Liver (tissue), 9 donors: ENCODE measurements around the gene SEMA5A. TPM values are rescaled to one million over a fixed set of nuclear protein-coding genes. Genes with fewer than 3 reads are reported as not detected.

Experiments used
- DNase-seq: peaks from one replicate; pipeline ENCODE4 v3.0.0-alpha.2; 2017; ENCODE audit warnings: low spot score
- H3K27ac ChIP-seq, 2 donors: one replicate each; pipeline ENCODE4 v1.7.0; 2013; ENCODE audit warnings: inconsistent platforms in 2 of 2, low read length in 2 of 2, control low read depth in 1 of 2, low read depth in 1 of 2, mild to moderate bottlenecking in 1 of 2
- H3K27me3 ChIP-seq, 4 donors: one replicate each; pipeline versions ENCODE4 v1.6.1 to v1.7.0; 2013; ENCODE audit warnings: low read length in 3 of 4, inconsistent platforms in 1 of 4, mild to moderate bottlenecking in 1 of 4, moderate library complexity in 1 of 4; ENCODE audit not compliant: control insufficient read depth in 4 of 4, insufficient read depth in 4 of 4
- H3K36me3 ChIP-seq, 4 donors: one replicate each; pipeline versions ENCODE4 v1.6.1 to v1.7.0; 2013; ENCODE audit warnings: low read length in 3 of 4, mild to moderate bottlenecking in 3 of 4, low read depth in 1 of 4, moderate library complexity in 1 of 4; ENCODE audit not compliant: control insufficient read depth in 4 of 4, insufficient read depth in 3 of 4
- H3K4me1 ChIP-seq, 4 donors: one replicate each; pipeline versions ENCODE4 v1.6.1 to v1.7.0; 2013; ENCODE audit warnings: low read length in 3 of 4, mild to moderate bottlenecking in 3 of 4, moderate library complexity in 1 of 4; ENCODE audit not compliant: control insufficient read depth in 4 of 4, insufficient read depth in 4 of 4
- H3K4me3 ChIP-seq, 3 donors: one replicate each; pipeline versions ENCODE4 v1.6.1 to v1.7.0; 2013; ENCODE audit warnings: low read length in 3 of 3, control low read depth in 1 of 3, low read depth in 1 of 3, mild to moderate bottlenecking in 1 of 3
- H3K9ac ChIP-seq, 2 donors: one replicate each; pipeline ENCODE4 v1.7.0; 2013; ENCODE audit warnings: low read length in 2 of 2, mild to moderate bottlenecking in 2 of 2, moderate library complexity in 2 of 2, control low read depth in 1 of 2, low read depth in 1 of 2
- H3K9me3 ChIP-seq, 4 donors: one replicate each; pipeline versions ENCODE4 v1.6.1 to v1.7.0; 2013; ENCODE audit warnings: low read length in 3 of 4; ENCODE audit not compliant: control insufficient read depth in 4 of 4
- CTCF ChIP-seq: fragments of 150-350 bp; IDR thresholded peaks from 2 replicates; pipeline ENCODE4 v1.5.1; 2017; ENCODE audit warnings: improper control_type of control experiment, low read depth, low read length; ENCODE audit not compliant: missing input control
- EGR1 ChIP-seq, 2 donors: IDR thresholded peaks; 2 replicates each; pipeline ENCODE4 v1.6.1; 2016 to 2018; ENCODE audit warnings: antibody characterized with exemption in 2 of 2, low read depth in 2 of 2
- FOXA2 ChIP-seq: IDR thresholded peaks from 2 replicates; pipeline ENCODE4 v1.6.1; 2016; ENCODE audit warnings: antibody characterized with exemption
- HNF4A ChIP-seq, 2 donors: conservative IDR thresholded peaks; 2 replicates each; pipeline ENCODE4 v1.6.1; 2016; ENCODE audit warnings: antibody characterized with exemption in 2 of 2, mild to moderate bottlenecking in 2 of 2
- JUND ChIP-seq, 2 donors: IDR thresholded peaks; 2 replicates each; pipeline ENCODE4 v1.6.1; 2016; ENCODE audit warnings: antibody characterized with exemption in 2 of 2
- NR2F2 ChIP-seq: IDR thresholded peaks from 2 replicates; pipeline ENCODE4 v1.6.1; 2016; ENCODE audit warnings: antibody characterized with exemption
- RAD21 ChIP-seq, 2 donors: IDR thresholded peaks; 2 replicates each; pipeline ENCODE4 v1.6.1; 2016; ENCODE audit warnings: antibody characterized with exemption in 2 of 2, mild to moderate bottlenecking in 2 of 2
- REST ChIP-seq: IDR thresholded peaks from 2 replicates; pipeline ENCODE4 v1.6.1; 2016; ENCODE audit warnings: antibody characterized with exemption, mild to moderate bottlenecking
- RXRA ChIP-seq, 2 donors: IDR thresholded peaks; 2 replicates each; pipeline ENCODE4 v1.6.1; 2017 to 2018; ENCODE audit warnings: antibody characterized with exemption in 2 of 2, mild to moderate bottlenecking in 1 of 2
- TAF1 ChIP-seq: conservative IDR thresholded peaks from 2 replicates; pipeline ENCODE4 v1.6.1; 2016; ENCODE audit warnings: antibody characterized with exemption, mild to moderate bottlenecking
- YY1 ChIP-seq: IDR thresholded peaks from 2 replicates; pipeline ENCODE4 v1.6.1; 2016; ENCODE audit warnings: antibody characterized with exemption, mild to moderate bottlenecking
- ZBTB33 ChIP-seq: IDR thresholded peaks from 2 replicates; pipeline ENCODE4 v1.6.1; 2016; ENCODE audit warnings: antibody characterized with exemption
- WGBS: extraction: QIAGEN DNeasy Blood & Tissue Kit; methylation state at CpG from one replicate; pipeline ENCODE4 v1.1.7; 2013; 5-methylcytosine and 5-hydroxymethylcytosine counted together
- polyA plus RNA-seq, 2 donors: library from polyadenylated mRNA; stranded (reverse) in 1 of 2; unstranded in 1 of 2; fragments of 200-250 nt in 1 of 2; fragments of >200 nt in 1 of 2; fragmentation: Nextera tagmentation in 1 of 2; extraction: Ambion mirVana in 1 of 2; gene quantifications; one replicate each; pipeline versions ENCODE4 v1.2.1 to v1.2.3, GENCODE V29; 2013 to 2015
- total RNA-seq, 2 donors: library from RNA; depleted of rRNA; stranded (reverse); fragments of >200 nt; gene quantifications; one replicate each; pipeline ENCODE4 v1.2.3, GENCODE V29; 2014
- TF ChIP-seq, protein P1 (sequence below): IDR thresholded peaks from 2 replicates; pipeline ENCODE4 v1.6.1; 2016; ENCODE audit warnings: antibody characterized with exemption
- donor health status: healthy.
- donor health status: healthy.
- donor health status: healthy.
- donor health status: healthy.
- donor health status: healthy.

SEMA5A gene
- total and polyA plus RNA-seq, 4 donors, result 1.1 to 5.8 (median 3.2) TPM

GRCh38 chr5:9351546-9351945 is 194.3 kb downstream of the SEMA5A start:
- peaks cover 0 to 13% (median 3%) of the 10 kb centered on the region in 4 donors for H3K4me1 ChIP-seq
- H3K4me3 ChIP-seq, result no peak overlapping the region
- no peaks in the 10 kb centered on the region for H3K27me3 ChIP-seq
- H3K36me3 ChIP-seq, result no peaks in the 10 kb centered on the region
- H3K9ac ChIP-seq, result no peak overlapping the region
- 85% methylated on average over 2 of the region's 2 CpGs for WGBS
- H3K9me3 ChIP-seq, result no peaks in the 10 kb centered on the region
- no peak overlapping the region for H3K27ac ChIP-seq
- TF ChIP-seq RXRA (IDR thresholded peaks at IDR 0.05), result no peak
- TF ChIP-seq TAF1, result no peak
- TF ChIP-seq HNF4A (conservative IDR thresholded peaks at IDR 0.05), result no peak
- DNase-seq, result no peak

GRCh38 chr5:9350301-9350797 is 195.5 kb downstream of the SEMA5A start:
- WGBS, result 69% methylated on average over 4 of the region's 4 CpGs
- Histone ChIP-seq H3K4me3 (no peak overlapping the region), H3K27ac (no peak overlapping the region), H3K9me3 (no peaks in the 10 kb centered on the region), H3K27me3 (no peaks in the 10 kb centered on the region), H3K9ac (no peak overlapping the region), H3K4me1 (peaks cover 0 to 13% (median 3%) of the 10 kb centered on the region in 4 donors), H3K36me3 (no peaks in the 10 kb centered on the region)
- TF ChIP-seq ZBTB33 (no peak), NR2F2 (no peak), RAD21 (IDR thresholded peaks at IDR 0.05) (no peak), HNF4A (conservative IDR thresholded peaks at IDR 0.05) (no peak), JUND (IDR thresholded peaks at IDR 0.05) (no peak), TAF1 (no peak), CTCF (no peak), REST (no peak), EGR1 (IDR thresholded peaks at IDR 0.05; ENCODE audit: low read depth in 2 of 2) (no peak), YY1 (no peak), FOXA2 (no peak)
- TF ChIP-seq, protein P1, sequence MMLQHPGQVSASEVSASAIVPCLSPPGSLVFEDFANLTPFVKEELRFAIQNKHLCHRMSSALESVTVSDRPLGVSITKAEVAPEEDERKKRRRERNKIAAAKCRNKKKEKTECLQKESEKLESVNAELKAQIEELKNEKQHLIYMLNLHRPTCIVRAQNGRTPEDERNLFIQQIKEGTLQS, result no peak
- DNase-seq, result no peak
